K562 (cell line): ENCODE data around the gene DYRK1A.

Source experiments
- EZH2 ChIP-seq: IDR thresholded peaks from 2 replicates; pipeline ENCODE4 v1.6.1; 2012; ENCODE audit warnings: low read depth, mild to moderate bottlenecking, inconsistent platforms, low read length, borderline replicate concordance
- FOS ChIP-seq: IDR thresholded peaks from 3 replicates; pipeline ENCODE4 v1.6.1; 2011; ENCODE audit not compliant: insufficient read length; ENCODE audit errors: extremely low read depth
- ILK ChIP-seq: fragments of 450-650 bp; IDR thresholded peaks from 2 replicates; pipeline ENCODE4 v1.6.1; 2016; ENCODE audit warnings: missing genetic modification characterization, low read depth, mild to moderate bottlenecking, missing compliant biosample characterization, moderate library complexity, borderline replicate concordance
- MEF2D ChIP-seq: conservative IDR thresholded peaks from 2 replicates; pipeline ENCODE4 v1.6.1; 2016; ENCODE audit warnings: low read depth, missing genetic modification characterization, missing compliant biosample characterization
- NFE2 ChIP-seq: IDR thresholded peaks from 2 replicates; pipeline ENCODE4 v1.6.1; 2014; ENCODE audit warnings: antibody characterized with exemption, low read depth
- POLR2A ChIP-seq: fragments of 450-650 bp; conservative IDR thresholded peaks from 2 replicates; pipeline ENCODE4 v1.6.1; 2016
- SREBF2 ChIP-seq: sonication (generic); formaldehyde crosslinking; IDR thresholded peaks from 2 replicates; pipeline ENCODE4 v1.4.0; 2020; ENCODE audit warnings: mild to moderate bottlenecking, missing genetic modification reagents
- XRCC3 ChIP-seq: fragments of 450-650 bp; IDR thresholded peaks from 2 replicates; pipeline ENCODE4 v1.6.1; 2017; ENCODE audit warnings: mild to moderate bottlenecking, moderate library complexity
- ZBTB34 ChIP-seq: fragments of 250-450 bp; sonication (Bioruptor Pico); IDR thresholded peaks from 2 replicates; pipeline ENCODE4 v1.8.0; 2021; ENCODE audit warnings: mild to moderate bottlenecking, moderate library complexity
- ZFX ChIP-seq: sonication (generic); formaldehyde crosslinking; IDR thresholded peaks from 2 replicates; pipeline ENCODE4 v1.8.0; 2022; ENCODE audit warnings: mild to moderate bottlenecking, missing genetic modification reagents, moderate library complexity
- ZNF318 ChIP-seq, 2 experiments: fragments of 450-650 bp; IDR thresholded peaks; 2 replicates each; pipeline ENCODE4 v1.6.1; 2016; ENCODE audit warnings: mild to moderate bottlenecking in 2 of 2, borderline replicate concordance in 1 of 2, low read depth in 1 of 2, moderate library complexity in 1 of 2
- ZZZ3 ChIP-seq: fragments of 450-650 bp; IDR thresholded peaks from 2 replicates; pipeline ENCODE4 v1.6.1; 2016; ENCODE audit warnings: antibody characterized with exemption, mild to moderate bottlenecking, moderate library complexity
- TF ChIP-seq, protein P1 (sequence below), 3 experiments: IDR thresholded peaks in 2 of 3; conservative IDR thresholded peaks in 1 of 3; 2 replicates each; pipeline ENCODE4 v1.5.1; 2011 to 2012; ENCODE audit warnings: low read length in 3 of 3, mild to moderate bottlenecking in 3 of 3, control low read depth in 2 of 3, improper control_type of control experiment in 1 of 3, inconsistent platforms in 1 of 3, low read depth in 1 of 3, mixed read lengths in 1 of 3, moderate library complexity in 1 of 3; ENCODE audit not compliant: insufficient read depth in 2 of 3
- TF ChIP-seq, protein P2 (sequence below): fragments of 450-650 bp; formaldehyde crosslinking; IDR thresholded peaks from 2 replicates; pipeline ENCODE4 v1.4.0; 2022; ENCODE audit warnings: mild to moderate bottlenecking, moderate library complexity

DNA sequence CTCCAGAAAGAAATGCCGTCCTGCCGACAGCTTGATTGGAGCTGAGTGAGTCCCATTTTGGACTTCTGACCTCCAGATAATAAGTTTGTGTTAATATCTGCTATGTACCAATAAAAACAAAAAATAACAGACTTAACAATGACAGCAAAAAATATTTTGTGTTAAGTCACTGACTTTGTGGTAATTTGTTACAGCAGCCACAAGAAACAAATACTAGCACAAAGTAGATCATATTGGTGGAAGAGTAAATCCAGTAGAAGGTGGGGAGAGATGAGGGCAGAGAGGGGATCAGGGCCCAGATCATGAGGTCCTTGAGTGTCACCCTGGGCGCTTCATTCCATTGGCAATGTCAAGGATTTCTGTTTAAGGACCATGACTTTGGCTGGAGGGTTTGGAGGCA is 168.6 kb downstream of the DYRK1A start:
- no peak for TF ChIP-seq XRCC3
- no peak for TF ChIP-seq ILK (tag)
- no peak for TF ChIP-seq FOS
- no peak for TF ChIP-seq POLR2A
- TF ChIP-seq ZZZ3: no peak
- TF ChIP-seq ZBTB34 (CRISPR knock-in tag): no peak
- no peak for TF ChIP-seq NFE2
- TF ChIP-seq SREBF2: no peak
- no peak for TF ChIP-seq EZH2
- TF ChIP-seq, protein P1, sequence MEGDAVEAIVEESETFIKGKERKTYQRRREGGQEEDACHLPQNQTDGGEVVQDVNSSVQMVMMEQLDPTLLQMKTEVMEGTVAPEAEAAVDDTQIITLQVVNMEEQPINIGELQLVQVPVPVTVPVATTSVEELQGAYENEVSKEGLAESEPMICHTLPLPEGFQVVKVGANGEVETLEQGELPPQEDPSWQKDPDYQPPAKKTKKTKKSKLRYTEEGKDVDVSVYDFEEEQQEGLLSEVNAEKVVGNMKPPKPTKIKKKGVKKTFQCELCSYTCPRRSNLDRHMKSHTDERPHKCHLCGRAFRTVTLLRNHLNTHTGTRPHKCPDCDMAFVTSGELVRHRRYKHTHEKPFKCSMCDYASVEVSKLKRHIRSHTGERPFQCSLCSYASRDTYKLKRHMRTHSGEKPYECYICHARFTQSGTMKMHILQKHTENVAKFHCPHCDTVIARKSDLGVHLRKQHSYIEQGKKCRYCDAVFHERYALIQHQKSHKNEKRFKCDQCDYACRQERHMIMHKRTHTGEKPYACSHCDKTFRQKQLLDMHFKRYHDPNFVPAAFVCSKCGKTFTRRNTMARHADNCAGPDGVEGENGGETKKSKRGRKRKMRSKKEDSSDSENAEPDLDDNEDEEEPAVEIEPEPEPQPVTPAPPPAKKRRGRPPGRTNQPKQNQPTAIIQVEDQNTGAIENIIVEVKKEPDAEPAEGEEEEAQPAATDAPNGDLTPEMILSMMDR (IDR thresholded peaks at IDR 0.05 in 2 of 3, conservative IDR thresholded peaks at IDR 0.05 in 1 of 3; ENCODE audit: insufficient read depth in 2 of 3, low read depth in 1 of 3, low read length in 3 of 3): no peak
- no peak for TF ChIP-seq MEF2D (tag)
- TF ChIP-seq, protein P2, sequence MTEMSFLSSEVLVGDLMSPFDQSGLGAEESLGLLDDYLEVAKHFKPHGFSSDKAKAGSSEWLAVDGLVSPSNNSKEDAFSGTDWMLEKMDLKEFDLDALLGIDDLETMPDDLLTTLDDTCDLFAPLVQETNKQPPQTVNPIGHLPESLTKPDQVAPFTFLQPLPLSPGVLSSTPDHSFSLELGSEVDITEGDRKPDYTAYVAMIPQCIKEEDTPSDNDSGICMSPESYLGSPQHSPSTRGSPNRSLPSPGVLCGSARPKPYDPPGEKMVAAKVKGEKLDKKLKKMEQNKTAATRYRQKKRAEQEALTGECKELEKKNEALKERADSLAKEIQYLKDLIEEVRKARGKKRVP (CRISPR knock-in tag): no peak
- no peak for TF ChIP-seq ZFX (CRISPR knock-in tag)
- no peak for TF ChIP-seq ZNF318 (IDR thresholded peaks at IDR 0.05; ENCODE audit: borderline replicate concordance in 1 of 2, low read depth in 1 of 2)
